Measurements from ENCODE around the gene NCOA4. TPM values are rescaled to one million over a fixed set of nuclear protein-coding genes. Genes with fewer than 3 reads are reported as not detected.

The NCOA4 gene
- total and polyA plus RNA-seq, 2 of the 8 experiments (the other 6 are each of a cell fraction or from before 2014, with no cell fraction given): 28.9 to 65.2 TPM

GRCh38 chr10:46026106-46026505 lies 4.3 kb downstream of the NCOA4 start:
- Histone ChIP-seq H4K20me1 (replicated peaks in 1 of 2; ENCODE audit: control insufficient read depth in 1 of 2, insufficient read depth in 2 of 2, low read length in 2 of 2) (peaks cover 1 to 18% of the 10 kb centered on the region in 2 experiments), H3K27ac (ENCODE audit: low read depth, low read length) (no peak overlapping the region), H4K91ac (replicated peaks; ENCODE audit: insufficient read length, low read length) (no peak overlapping the region), H2BK5ac (ENCODE audit: low read depth, low read length) (no peak overlapping the region), H2BK12ac (ENCODE audit: low read depth, low read length) (no peak overlapping the region), H3K23ac (ENCODE audit: insufficient read length) (no peak overlapping the region), H3K79me1 (ENCODE audit: low read depth, low read length) (peaks cover 2% of the 10 kb centered on the region; the same call in 1 of the 2 replicates), H2AK5ac (ENCODE audit: low read depth, low read length) (no peak overlapping the region), H3K23me2 (ENCODE audit: low read depth, low read length) (peaks cover 4% of the 10 kb centered on the region; the same call in 1 of the 2 replicates), H3K9ac (replicated peaks in 1 of 4; ENCODE audit: extremely low read depth in 1 of 4, low read depth in 3 of 4, low read length in 3 of 4) (no peak overlapping the region), H3K4me2 (ENCODE audit: insufficient read depth in 1 of 2, low read depth in 2 of 2, low read length in 2 of 2) (no peak overlapping the region), H3K56ac (replicated peaks; ENCODE audit: insufficient read length, low read depth, low read length) (no peak overlapping the region), H2BK120ac (replicated peaks; ENCODE audit: low read depth, low read length) (no peak overlapping the region), H3K9me3 (ENCODE audit: insufficient read depth in 2 of 2, low read depth in 1 of 2, low read length in 1 of 2) (no peaks in the 10 kb centered on the region), H3K36me3 (ENCODE audit: control insufficient read depth in 2 of 4, insufficient read depth in 4 of 4, low read length in 3 of 4) (no peaks in the 10 kb centered on the region), H3K18ac (ENCODE audit: extremely low read depth, low read length) (no peak overlapping the region), H3K79me2 (ENCODE audit: control insufficient read depth in 1 of 2, insufficient read depth in 2 of 2, low read length in 2 of 2) (peaks cover 0 to 66% of the 10 kb centered on the region in 2 experiments; a peak in 3 of 4 replicates), H3K14ac (ENCODE audit: insufficient read length) (no peak overlapping the region), H2BK20ac (ENCODE audit: low read length) (no peak overlapping the region), H2BK15ac (ENCODE audit: low read length) (no peak overlapping the region), H3K4ac (replicated peaks; ENCODE audit: insufficient read length, low read depth, low read length) (no peak overlapping the region), H2AFZ (ENCODE audit: low read length) (no peak overlapping the region), H3K4me3 (ENCODE audit: extremely low read depth in 1 of 4, insufficient read depth in 2 of 4, low read depth in 3 of 4, low read length in 4 of 4) (no peak overlapping the region), H3K27me3 (replicated peaks in 1 of 4; ENCODE audit: control insufficient read depth in 3 of 4, extremely low read depth in 1 of 4, insufficient read depth in 3 of 4, low read length in 3 of 4) (no peaks in the 10 kb centered on the region), H4K5ac (ENCODE audit: insufficient read length, low read depth, low read length) (no peak overlapping the region), H3K4me1 (replicated peaks in 1 of 4; ENCODE audit: control insufficient read depth in 3 of 4, insufficient read depth in 4 of 4, low read length in 3 of 4) (peaks cover 0 to 12% (median 3%) of the 10 kb centered on the region in 4 experiments; a peak in 5 of 7 replicates), H4K8ac (ENCODE audit: extremely low read depth, insufficient read depth, low read length) (no peak overlapping the region)
- CTCF ChIA-PET (ENCODE audit: partially characterized antibody): interaction anchor here (0.8 to 2.1 kb wide), 6 partner anchors 9 to 201 kb away, joined by 3 to 6 read pairs (median 3); no protein-coding TSS in a partner anchor
- DNase-seq (ENCODE audit: low read depth in 1 of 2, low spot score in 2 of 2): no peak
- FAIRE-seq: no peak
- TF ChIP-seq TBP (IDR thresholded peaks at IDR 0.05; ENCODE audit: low read depth, low read length): no peak
- no peak for TF ChIP-seq ATF3 (IDR thresholded peaks at IDR 0.05; ENCODE audit: insufficient read depth, low read depth, low read length)
- TF ChIP-seq YY1 (IDR thresholded peaks at IDR 0.05; ENCODE audit: low read depth, low read length): no peak
- TF ChIP-seq FOSL1 (IDR thresholded peaks at IDR 0.05; ENCODE audit: insufficient read depth, low read depth, low read length): no peak
- TF ChIP-seq CBX8 (IDR thresholded peaks at IDR 0.05; ENCODE audit: borderline replicate concordance, low read depth, low read length): no peak
- TF ChIP-seq JUN (IDR thresholded peaks at IDR 0.05; ENCODE audit: low read depth, low read length): no peak
- no peak for TF ChIP-seq SIN3A (conservative IDR thresholded peaks at IDR 0.05 in 1 of 2, IDR thresholded peaks at IDR 0.05 in 1 of 2; ENCODE audit: low read depth in 1 of 2, low read length in 2 of 2)
- no peak for TF ChIP-seq GABPA (IDR thresholded peaks at IDR 0.05; ENCODE audit: borderline replicate concordance, insufficient read depth, low read length)
- no peak for TF ChIP-seq SRF (IDR thresholded peaks at IDR 0.05; ENCODE audit: low read depth, low read length)
- no peak for TF ChIP-seq SP1 (IDR thresholded peaks at IDR 0.05; ENCODE audit: low read depth, low read length)
- TF ChIP-seq MAX (IDR thresholded peaks at IDR 0.05): no peak
- TF ChIP-seq CREB1 (IDR thresholded peaks at IDR 0.05): no peak
- TF ChIP-seq BRCA1 (IDR thresholded peaks at IDR 0.05; ENCODE audit: low read depth, low read length): no peak
- no peak for TF ChIP-seq E2F6 (IDR thresholded peaks at IDR 0.05)
- POLR2A ChIA-PET (ENCODE audit: partially characterized antibody): no interaction called here
